ENCODE results near the gene TXNRD2.

Gene TXNRD2

DNA sequence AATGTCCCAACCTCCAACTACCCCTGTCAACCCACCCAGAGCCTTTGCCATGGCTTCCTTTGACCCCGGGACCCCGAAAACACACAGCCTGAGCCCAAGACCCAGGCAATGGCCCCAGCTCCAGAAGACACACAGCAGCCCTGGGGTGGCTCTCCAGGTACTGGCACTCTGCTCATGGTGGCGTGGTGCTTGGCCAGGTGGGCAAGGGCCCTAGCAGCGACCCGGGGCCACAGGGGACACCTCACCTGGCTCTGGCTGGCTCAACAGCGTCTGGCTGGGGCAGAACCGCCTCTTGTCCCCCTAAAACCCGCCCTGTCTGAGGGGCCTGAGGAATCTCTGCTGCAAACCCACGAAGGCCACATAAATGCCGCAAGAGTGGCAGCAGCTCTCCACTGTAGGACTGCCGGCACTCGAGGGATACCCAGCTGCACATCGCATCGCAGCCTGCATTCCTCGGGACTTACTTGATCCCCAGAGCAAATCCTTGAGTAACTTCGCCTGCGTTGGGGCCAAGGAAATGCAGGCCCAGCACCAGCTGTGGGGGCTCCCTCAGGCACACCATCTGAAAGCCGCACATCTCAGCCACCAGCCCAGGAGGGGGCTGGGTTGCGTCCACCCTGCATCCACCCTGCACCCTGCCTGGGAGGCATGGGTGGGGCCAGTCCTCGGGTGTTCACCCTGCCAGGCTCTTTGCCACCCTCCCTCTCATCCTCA, 63.8 kb downstream of the TXNRD2 start:
- FAIRE-seq: no peak

DNA sequence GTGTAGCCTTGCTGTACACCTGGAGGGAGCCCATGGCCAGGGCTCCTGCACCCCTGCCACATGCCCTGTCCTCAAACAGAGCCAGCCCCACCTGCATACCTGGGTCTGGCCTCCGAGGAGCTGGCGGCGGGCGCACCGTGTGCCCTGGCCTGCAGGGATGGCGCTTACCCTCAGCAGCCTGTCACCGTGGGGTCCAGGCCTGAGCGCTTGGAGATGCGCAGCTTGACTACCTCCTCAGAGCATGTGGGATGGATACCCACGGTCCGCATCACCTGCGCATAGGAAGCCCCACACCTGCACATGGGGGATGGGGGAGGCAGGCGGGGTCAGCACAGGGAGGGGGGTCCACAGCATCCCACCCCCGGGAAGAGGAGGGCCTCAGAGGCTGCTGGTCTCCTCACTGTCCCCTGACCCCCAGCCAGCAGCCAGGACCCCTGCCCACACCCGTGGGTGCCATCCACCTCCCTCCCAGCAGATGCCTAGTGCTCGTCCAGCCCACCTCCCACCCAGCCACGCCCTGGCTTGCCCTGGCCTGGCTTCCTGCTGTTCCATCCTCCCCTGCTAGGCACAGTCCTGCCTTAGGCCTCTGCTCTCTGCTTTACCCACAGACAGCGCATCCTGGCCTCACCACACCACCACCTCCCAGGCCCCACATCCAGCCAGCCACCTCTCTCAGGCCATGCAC, 64.5 kb downstream of the TXNRD2 start:
- FAIRE-seq (peak; percentile 53), DNase-seq (ENCODE audit: low spot score) (no peak)

More for the DNA sequence above, 63.8 kb downstream of the TXNRD2 start:
- no peak for DNase-seq (ENCODE audit: low spot score)

DNA sequence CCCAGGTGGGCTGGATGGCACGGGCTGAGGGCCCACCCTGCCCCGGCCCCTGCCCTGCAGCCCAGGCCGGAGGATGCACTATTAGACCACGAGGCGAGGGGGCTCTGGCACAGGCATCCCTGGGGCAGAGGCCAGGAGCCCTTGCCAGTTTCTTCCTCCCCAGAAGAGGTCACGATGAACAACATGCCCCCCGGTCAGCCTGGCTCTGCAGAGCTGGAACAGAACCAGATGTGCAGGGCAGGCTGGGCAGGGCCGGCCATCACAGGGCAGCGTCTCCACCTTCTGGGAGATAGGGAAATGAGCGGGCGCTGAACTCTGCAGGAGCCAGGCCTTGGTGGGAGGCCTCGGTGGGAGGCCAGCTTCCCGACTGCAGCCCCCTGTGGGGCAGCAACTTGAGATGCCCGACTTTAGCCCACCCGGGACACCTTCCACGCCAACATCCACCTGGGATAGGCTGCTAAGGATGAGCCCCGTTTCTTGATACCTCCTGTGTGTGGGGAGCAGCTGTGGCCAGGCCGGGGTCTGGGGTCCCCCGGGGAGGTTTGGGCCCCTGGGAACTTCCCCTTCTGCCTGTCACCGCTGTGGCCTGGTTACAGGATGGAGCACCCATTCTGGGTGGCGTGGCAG, 65.2 kb downstream of the TXNRD2 start:
- FAIRE-seq (no peak), DNase-seq (ENCODE audit: low spot score) (no peak)

DNA sequence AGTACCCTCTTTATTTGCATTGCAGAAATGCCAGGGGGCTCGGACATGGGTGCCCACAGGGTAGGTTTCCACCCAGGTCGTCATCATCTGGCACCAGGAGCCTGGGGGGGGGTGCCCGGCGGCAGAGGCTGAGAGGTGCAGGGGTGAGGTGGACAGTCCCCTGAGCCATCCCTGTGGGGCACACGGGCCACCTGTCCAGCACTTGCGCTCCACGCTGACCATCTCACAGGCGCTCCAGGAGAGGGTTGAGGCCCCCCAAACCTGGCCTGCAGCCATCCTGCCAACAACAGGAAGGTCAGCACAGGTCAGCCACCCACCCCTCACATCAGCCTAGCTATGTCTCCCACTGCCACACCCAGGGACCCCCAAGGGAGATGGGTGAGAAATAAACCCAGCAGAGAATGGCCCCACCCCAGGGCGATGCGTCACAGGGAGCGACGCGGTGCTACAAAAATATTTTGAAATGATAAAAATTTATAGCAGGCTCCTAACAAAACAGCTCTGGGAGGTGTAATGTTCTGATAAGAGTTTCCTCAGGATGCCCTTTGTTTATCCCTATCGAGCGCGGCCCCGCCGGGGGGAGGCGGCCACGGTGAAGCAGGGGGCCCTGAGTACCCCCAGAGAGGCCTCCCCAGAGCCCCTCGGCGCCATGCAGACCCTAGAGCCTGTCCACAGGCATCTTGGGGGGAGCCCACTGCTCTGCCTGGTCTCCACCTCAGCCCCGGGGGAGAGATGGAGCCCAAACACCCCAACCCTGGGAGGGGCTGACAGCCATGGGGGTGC, 65.9 kb downstream of the TXNRD2 start:
- DNase-seq (ENCODE audit: low spot score) (no peak), FAIRE-seq (peak; percentile 9)

DNA sequence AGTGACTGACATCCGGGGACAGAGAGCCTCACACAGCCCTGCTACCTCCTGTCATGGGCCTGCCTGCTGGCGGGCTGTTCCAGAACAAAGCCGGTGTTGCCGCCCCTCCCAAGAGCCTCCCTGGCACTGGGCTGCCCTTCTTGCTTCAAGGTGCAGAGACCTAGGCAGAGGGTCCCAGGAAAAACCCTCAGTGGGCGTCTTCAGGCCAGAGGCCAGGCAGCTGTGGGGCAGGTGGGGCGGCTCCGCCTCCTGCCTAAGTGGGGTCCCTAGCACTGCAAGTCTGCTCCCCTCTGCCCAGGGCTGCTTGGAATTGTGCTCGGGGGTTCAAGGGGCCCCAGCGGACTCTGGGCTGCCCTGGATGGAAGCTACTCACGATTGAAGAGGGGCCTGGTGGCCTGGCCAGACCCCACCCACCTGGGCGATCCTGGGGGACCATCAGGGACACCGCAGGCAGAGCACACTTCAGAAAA, 66.5 kb downstream of the TXNRD2 start:
- FAIRE-seq (no peak), DNase-seq (ENCODE audit: low spot score) (no peak)

DNA sequence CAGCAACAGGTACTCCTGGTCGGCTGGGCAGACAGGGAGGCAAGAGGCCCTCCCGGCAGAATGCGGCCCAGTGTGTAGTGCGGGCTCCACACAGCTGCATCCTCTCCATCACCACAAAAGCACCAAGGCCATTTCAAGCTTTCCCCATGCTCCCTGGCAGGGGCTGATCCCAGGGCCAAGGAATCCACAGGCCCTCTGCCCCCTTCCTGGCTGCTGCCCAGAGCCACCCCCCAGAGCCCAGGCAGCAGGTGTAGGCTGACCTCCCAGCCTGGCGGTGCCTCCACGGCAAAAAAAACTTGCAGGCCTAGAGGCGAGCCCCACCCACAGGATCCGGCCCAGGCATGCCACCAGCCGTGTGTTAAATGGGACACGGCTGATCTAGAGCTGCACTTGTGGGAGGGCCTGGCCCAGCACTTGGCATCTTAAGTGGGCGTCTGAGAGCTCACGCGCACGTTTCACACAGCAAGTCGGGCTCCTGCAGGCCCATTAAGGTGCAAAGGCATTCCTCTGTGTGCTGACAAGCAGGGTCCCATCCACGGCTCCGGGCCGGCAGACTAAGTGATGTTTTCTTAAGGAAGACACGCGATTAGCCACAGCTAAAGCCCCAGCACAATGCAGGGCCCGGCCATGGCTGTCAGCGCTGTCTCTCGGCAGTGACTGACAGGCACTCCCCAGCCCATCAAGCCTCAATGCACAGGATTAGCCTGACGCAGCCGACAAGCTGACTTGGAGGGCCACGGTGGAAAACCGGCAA, 67.1 kb downstream of the TXNRD2 start:
- no peak for DNase-seq (ENCODE audit: low spot score)
- peak; percentile 92 for FAIRE-seq

DNA sequence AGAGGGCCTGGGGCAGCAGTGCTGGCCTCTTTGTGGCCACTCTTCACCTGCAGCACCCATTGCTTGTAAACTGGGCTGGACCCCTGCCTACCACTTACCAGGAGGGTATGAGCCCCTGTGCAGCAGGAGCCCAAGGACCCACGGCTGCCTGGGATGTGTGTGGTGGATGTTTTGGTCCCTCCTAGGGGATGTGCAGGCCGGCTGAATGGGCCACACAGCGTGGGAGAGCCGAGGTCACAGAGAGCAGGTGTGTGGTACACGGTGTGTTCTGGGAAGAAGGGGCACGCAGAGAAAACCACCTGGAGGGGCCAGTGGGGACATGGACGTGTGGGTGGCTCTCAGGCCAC, 67.7 kb downstream of the TXNRD2 start:
- DNase-seq (ENCODE audit: low spot score) (no peak), FAIRE-seq (peak; percentile 76)

DNA sequence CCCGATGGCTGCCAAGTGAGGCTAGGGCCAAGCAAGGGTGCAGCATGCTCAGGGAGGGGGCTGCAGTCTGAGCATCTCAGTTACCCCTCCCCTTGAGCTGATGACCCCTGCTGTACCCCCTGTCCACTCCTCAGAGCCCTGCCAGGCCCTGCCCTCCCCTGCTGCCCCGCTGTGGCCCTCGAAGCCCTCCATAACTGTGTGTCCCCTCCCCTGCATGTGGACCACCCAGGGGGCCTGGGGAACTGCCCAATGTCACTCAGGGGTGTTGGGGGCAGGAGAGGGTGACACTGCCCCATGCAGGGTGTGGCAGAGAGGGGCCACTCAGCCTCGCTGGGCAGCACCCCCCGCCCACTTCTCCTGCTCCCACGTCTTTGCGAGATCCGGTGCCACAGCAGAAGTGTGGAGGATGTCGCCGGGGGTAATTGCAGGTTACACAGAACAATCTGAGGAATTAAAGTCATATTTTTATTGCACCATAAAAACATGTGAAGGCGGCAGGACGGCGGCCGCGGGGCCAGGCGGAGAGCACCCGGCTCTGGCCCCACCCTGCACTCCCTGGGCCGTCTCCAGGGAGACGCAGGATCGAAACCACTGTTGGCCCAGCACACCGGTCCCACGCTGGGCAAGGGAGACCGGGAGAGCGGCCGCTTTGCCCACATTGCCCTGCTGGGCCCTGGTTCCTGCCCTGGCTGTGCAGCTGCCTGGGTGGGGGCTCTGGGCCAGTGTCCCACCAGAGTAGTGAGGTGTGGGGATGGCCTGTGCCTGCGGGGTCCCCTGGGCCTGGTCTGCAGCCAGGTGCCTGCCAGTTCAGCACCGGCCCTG, 68.3 kb downstream of the TXNRD2 start:
- FAIRE-seq (peak; percentile 40), DNase-seq (ENCODE audit: low spot score) (no peak)

DNA sequence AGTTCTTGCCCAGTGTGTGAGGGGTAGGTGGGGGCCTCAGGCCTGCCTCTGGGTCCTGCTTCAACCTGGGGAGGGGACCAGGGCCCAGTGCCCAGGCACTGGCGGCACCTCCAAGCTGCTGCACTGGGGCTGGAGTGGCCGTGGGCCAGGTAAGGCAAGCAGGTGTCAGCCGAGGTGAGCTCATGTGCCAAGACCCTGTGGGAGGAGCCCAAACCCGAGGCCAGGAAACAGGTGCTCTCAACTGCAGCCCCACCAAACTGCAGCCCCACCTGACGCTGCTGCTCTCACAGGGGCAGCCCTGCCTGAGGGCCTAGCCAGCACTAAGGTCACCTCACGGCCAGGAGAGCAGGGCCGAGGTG, 68.9 kb downstream of the TXNRD2 start:
- FAIRE-seq (peak; percentile 9), DNase-seq (ENCODE audit: low spot score) (no peak)

DNA sequence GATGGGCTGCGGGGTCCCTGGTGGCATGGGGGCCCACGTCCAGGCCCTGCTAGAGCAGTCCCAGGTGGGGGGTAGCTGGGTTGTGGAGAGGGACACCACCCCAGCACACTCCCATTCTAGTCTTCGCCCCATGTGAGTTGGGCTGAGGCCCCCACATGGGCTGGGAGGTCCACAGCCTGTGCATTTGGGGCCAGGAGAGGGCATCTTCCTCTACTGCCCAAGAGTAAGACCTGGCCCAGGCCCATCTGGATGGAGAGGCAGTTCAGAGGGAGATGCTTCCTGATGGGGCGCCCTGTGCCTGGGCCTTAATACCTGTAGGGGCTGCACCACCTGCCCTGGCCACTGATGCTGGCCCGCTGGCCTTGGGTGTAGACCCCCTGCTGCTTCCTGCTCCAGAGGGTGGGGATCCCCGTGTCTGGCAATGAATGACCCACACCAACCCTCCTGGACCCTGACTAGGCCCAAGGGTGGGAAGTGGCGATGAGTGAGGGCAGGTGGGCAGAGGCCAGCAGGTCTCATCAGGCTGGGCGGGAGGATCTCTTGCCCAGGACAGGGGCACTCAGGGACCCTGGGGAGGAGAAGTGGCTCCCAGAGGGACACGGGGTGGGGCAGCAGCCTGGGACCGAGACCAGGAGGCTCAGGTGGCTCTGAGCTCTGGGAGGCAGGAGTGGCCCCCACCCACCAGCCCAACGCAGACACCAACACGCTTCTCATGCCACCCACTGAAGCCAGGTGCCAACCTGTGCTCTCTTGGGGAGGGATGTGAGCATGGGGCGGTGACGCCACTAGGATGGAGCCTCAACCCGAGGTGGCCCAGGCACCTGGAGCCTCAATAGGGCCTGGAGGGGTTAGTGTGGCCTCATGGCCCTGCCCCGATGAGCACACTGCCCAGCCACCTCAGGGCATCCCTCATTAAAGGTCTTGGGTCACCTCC, 69.5 kb downstream of the TXNRD2 start:
- peak; percentile 86 for FAIRE-seq
- no peak for DNase-seq (ENCODE audit: low spot score)

DNA sequence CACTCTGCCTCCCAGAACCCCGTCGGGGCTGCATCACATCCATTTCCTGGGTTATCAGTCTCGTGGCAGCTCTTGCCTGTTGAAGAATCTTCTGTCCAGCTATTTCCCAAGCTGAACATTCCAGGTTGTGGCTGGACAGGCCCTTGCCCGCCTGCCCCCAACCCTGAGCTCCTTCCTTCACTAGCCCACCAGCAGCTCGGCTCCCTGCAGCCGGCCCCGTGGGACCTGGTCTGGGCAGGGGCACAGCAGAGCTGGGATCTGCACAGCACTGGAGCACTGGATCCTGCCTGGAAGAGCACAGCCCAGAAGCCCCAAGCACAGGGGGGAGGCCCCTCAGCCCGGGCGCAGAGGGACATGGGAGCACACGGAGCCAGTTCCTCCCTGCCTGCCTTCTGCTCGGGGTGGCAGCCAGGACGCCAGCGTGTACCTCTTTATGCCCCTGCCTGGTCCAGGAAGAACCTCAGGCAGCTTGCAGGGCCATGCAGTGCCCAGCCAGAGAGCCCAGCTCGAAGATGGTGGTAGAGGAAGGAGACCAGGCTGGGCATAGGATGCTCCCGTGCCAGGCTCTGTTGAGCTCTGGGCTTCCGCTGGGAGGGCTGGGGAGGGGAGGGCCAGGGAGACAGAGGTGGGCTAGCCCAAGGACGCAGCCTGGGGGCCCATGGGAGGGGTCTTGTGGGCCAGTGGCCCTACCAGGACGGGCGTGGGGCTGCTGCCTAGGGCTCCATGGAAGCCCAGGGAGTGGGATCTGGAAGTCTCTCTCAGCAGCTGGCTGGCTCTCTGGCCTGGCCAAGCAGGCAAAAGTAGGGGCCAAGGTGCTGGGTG, 70.4 kb downstream of the TXNRD2 start:
- DNase-seq (ENCODE audit: low spot score): no peak
- FAIRE-seq: peak; percentile 56

DNA sequence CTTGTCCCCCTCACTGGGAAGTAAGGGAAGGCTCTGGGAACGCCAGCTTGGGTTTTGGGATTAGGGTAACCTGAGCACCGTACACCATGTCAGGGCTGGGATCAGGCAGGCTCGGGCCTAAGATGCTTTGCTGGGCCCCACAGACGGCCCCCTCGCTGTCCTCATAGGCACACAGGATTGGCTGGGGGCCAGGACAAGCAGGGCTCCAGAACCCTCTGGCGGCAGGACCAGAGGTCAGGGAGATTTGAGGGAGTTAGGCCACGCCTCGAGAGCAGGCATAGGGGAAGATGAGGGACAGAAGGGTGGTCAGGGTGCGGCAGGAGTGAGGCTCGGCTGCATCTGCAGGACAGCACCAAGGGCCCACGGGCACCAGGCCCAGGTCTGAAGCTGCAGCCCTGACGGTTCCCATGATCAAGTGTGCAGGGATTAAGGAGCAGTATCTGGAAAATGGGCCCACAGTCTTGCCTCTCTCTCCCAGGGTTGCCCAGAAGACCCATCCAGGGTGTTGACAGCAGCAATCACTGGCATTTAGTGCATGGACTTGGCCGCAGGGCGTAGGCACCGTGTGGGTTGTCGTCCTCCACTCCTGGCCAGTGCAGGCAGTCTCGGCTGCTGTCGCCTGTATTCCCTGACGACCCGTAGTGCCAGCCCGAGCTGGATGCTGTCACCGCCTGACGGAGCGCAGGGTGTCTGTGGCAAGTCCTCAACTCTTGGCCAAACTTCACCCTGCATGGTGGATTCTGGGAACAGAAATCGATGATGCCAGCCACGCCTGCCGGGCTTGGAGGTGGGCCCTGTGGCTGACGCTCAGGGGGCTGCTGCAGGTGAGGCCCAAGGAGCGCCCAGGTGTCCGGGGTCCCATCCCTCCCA, 71.2 kb downstream of the TXNRD2 start:
- DNase-seq (ENCODE audit: low spot score): no peak
- FAIRE-seq: no peak

DNA sequence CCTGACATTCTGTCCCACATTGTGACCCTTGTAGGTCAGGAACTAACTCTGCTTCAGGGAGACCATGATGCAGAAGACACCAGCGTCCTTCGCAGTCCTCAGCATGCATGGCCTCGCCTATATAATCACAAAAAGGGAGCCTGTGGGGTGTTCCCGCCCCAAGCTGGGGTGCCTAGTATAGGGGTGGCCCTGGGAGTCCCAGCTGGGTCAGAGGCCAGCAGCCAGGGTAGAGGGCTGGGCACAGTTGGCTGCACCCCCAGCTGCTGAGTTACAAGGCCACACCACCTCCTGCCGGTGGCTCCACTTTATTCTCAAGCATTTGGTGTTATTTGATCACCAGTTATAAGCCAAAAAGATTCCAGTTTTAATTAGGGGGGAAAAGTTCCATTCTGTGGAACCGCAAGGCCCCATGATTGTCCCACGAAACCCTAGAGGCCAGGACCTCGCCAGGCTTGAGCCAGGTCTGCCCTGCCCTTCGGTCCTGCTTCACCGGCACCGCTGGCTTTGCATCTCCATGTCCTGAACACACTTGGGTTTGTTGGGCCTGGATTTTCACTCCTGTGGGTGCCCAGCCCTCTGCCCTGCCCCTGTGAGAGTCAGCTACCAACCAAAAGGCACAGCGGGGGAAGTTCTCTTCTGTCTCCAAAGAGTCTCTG, 72.0 kb downstream of the TXNRD2 start:
- FAIRE-seq (peak; percentile 23), DNase-seq (ENCODE audit: low spot score) (no peak)

DNA sequence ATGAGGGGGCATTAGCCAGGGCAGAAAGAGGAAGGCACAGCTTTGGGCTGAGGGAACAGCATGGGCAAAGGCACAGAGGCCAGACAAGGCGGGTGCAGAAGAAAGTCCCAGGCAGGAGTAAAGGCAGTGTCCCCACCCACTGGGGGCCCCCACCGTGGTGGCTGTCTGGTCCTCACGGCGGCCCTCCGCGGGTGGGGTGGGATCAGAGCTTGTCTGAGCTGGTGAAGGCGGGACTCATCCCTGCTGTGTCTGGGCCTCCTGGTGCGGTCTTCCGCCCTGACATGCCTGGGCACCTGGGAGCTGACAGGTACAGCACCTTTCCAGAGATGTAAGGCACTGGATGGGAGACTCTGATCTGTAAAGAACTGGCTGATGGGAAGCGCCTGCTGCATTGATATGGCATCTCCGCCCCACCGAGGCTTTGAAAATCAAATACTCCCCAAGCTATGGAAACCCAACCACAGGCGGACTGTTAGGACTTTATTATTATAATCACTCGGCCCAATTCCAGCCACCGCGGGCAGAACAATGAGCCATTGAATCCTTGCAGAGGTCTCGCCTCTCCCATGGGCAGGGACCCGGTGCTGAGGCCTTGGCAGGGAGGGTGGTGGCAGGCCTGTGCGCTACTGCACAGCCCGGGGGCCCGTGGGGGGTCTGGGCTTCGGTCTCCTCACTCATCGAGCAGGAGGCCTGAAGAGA, 72.7 kb downstream of the TXNRD2 start:
- FAIRE-seq (no peak), DNase-seq (ENCODE audit: low spot score) (no peak)

DNA sequence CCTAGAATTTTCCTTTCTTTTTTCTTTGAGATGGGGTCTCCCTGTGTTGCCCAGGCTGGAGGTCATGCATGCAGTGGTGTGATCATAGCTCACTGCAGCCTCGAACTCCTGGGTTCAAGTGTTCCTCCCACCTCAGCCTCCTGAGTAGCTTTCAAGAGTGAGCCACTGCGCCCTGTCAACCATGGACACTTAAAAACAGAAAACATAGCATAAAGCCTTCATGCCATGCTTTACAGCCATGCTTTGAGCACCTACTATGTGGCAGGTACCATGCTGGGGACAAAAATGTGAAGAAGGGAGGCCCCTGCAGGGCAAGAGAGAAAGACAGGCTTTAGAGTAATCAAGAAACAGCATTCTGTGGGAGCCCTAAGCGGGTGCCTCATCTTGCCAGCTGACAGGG, 73.3 kb downstream of the TXNRD2 start:
- FAIRE-seq: no peak
- DNase-seq (ENCODE audit: low spot score): no peak

DNA sequence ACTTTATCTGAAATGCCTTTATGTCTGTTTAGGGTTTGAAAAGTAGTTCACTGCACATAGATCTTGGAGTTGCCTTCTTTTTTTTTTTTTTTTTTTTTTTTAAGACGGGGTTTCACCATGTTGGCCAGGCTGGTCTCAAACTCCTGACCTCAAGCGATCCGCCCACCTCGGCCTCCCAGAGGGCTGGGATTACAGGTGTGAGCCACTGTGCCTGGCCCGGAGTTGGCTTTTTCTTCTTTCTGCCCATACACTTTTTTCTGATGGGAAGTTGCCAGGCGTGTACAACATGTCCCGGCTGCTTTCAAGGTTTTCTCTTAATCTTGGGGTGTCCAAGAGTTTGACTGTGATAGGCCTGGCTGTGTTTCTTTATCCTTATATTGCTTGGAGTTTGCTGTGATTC, 74.0 kb downstream of the TXNRD2 start:
- DNase-seq (ENCODE audit: low spot score): no peak
- FAIRE-seq: no peak
